ENCODE results near the gene TNFRSF18. TPM values are rescaled to one million over a fixed set of nuclear protein-coding genes. Genes with fewer than 3 reads are reported as not detected.
"Not testable (repeated sequence)": the region's sequence is repeated elsewhere in the genome, so short reads cannot be mapped to it uniquely, and the experiment has no call there.

Gene TNFRSF18
- polyA plus RNA-seq, 4 donors: 0.29 to 1.1 (median 0.67) TPM; not detected in 1

DNA sequence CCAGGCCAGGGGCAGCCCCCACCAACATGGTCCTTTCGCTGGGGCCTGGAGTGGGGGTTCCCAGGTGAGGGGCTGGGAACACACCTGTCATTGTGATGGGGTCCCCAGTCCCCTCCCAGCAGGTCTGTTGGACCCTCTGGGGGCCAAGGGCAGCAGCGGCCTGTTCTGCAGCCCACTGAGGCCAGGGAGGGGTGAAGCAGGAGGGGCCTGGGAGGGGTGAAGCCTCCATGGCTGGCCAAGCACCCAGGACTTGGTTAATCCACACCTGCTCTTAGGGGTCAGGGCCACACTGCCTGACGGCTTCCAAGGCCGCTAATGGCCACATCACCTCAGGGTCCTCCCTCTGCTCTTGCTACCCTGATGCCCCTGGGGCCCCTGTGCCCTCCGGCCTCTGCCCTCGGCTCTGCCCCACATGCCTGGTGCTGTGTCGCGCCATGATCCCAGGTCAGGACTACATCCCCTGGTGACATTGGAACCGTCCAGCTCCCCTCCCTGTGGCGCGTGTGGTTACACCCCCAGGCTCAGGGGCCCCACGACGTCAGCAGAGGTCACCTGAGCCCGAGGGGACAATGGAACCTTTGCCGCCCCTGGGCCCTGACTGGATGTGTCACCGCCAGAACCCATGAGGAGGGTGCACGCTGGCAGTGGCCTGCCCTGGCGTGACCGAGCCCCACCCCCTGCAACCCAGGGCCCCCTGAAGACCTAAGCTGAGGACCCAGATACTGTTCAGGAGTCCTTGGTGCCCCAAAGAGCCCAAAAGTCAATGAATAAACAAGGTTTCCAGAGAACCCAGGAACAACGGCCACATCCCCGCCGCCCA, 7.0 kb downstream of the TNFRSF18 start:
- DNase-seq (ENCODE audit: low read depth in 4 of 4, low spot score in 3 of 4): no peak

DNA sequence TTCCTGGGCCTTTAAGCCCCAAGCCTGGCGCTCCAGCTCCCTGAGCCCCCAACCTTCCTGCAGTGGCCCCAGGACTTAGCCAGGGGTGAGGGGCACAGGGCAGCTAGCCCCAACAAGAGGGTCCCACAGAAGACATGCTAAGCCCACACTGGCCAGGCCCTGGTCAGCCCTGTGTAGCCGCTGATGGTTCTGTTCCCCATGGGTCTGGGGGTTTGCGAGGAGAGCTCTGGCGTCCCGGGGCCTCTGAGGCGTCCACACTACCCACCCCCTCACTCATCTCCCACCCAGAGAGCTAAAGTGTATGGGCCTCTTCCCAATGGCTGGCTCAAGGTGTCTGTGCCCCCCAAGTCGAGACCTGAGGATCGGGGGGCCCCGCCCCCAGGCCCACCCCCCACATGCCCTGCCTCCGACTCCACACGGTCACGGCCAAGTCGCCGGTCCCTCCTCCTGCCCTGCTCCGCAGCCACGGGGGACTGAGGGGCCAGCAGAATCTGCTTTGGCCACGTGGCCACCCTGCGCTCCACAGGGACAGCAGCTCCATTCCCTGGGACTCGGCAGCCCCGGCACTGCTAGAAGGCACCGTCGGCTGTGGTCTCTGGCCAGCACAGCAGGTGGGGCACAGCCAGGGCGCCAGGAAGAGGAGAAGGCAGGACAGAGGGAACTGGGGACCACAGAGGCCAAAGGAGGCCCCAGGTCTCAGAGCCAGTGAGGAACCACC, 7.8 kb downstream of the TNFRSF18 start:
- no peak for DNase-seq (ENCODE audit: low read depth in 4 of 4, low spot score in 3 of 4)

GRCh38 chr1:1197551-1198422, 8.6 kb downstream of the TNFRSF18 start:
- DNase-seq (ENCODE audit: low read depth in 4 of 4, low spot score in 3 of 4): no peak

- no peak for DNase-seq (ENCODE audit: low read depth in 4 of 4, low spot score in 3 of 4)
These were observed 9.2 kb downstream of the TNFRSF18 start for GRCh38 chr1:1197188-1197500.

- no peak for DNase-seq (ENCODE audit: low read depth in 4 of 4, low spot score in 3 of 4)
These were observed 9.8 kb downstream of the TNFRSF18 start for GRCh38 chr1:1196431-1197187.

GRCh38 chr1:1195726-1196125, 10.7 kb downstream of the TNFRSF18 start:
- DNase-seq (ENCODE audit: low read depth in 4 of 4, low spot score in 3 of 4): not testable (repeated sequence)

DNA sequence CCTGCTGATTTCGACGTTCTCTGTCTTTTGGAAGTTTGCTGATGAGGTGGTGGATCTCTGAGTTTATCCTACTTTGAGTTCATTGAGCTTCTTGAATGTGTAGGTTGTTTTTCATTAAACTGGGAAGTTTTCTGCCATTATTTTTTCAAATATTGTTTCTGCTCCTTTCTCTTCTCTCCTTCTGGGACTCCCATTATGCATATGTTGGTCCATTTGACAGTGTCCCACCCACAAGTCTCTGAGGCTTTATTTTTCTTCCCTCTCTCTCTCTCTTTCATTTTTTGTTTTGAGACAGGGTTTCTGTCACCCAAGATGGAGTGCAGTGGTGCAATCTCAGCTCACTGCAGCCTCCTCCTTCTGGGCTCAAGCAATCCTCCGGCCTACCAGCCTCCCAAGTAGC, 11.7 kb downstream of the TNFRSF18 start:
- no peak for DNase-seq (ENCODE audit: low read depth in 4 of 4, low spot score in 3 of 4)

DNA sequence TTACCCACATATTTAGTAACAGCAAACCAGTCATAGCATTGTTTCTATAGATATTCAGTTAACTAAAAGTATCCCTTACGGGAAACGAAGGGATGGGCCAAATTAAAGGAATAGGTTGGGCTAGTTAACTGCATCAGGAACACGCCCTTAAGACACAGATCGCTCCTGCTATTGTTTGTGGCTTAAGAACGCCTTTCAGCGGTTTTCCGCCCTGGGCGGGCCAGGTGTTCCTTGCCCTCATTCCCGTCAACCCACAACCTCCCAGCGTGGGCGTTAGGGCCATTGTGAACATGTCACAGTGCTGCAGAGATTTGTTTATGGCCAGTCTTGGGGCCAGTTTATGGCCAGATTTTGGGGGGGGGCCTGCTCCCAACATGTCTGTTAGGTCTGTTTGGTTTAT, 14.7 kb downstream of the TNFRSF18 start:
- DNase-seq (ENCODE audit: low read depth in 4 of 4, low spot score in 3 of 4): no peak

- DNase-seq (ENCODE audit: low read depth in 4 of 4, low spot score in 3 of 4): no peak
These were observed 17.3 kb downstream of the TNFRSF18 start for GRCh38 chr1:1189111-1189510.

GRCh38 chr1:1187938-1188337, 18.5 kb downstream of the TNFRSF18 start:
- no peak for DNase-seq (ENCODE audit: low read depth in 4 of 4, low spot score in 3 of 4)

- DNase-seq (ENCODE audit: low read depth in 4 of 4, low spot score in 3 of 4): no peak
These were observed 21.2 kb downstream of the TNFRSF18 start for GRCh38 chr1:1185101-1185765.

DNA sequence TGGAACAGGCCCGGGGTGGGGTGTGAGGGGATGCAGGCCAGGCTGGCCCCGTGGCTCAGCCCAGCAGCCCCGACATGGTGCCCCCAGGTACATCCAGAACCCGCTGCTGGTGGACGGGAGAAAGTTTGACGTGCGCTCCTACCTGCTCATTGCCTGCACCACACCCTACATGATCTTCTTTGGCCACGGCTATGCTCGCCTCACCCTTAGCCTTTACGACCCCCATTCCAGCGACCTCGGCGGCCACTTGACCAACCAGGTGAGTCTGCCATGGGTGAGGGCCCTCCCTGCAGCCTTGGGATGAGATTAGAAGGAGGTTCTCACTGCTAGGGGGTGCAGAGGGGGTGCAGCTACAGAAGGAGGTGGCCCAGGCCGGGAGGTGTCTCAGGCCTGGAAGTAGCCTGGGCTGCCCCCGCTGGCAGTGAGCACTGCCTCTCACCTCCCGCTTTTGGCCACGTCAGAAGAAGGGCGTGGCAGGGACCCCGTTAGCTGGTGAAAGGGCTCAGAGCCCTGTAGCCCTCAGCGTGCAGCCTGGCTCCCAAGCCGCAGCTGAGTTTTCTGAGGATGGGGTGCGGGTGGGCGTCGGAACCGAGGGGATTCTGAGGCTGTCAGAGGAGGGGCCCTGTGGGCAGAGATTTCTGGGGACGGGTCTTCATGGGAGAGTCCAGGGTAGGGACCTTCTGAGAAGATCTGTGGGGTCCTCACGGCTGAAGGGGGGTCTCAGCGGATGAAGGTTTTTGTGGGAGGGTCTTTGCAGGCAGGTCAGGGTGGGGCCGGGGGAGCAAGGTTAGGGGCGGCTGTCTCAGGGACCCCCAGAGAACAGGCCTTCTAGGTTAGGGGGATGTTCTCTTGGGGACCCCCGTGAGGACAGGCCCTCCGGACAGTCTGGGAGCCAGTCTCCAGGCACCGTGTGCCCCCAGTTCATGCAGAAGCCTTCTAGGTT, 22.3 kb downstream of the TNFRSF18 start:
- no peak for DNase-seq (ENCODE audit: low read depth in 4 of 4, low spot score in 3 of 4)

DNA sequence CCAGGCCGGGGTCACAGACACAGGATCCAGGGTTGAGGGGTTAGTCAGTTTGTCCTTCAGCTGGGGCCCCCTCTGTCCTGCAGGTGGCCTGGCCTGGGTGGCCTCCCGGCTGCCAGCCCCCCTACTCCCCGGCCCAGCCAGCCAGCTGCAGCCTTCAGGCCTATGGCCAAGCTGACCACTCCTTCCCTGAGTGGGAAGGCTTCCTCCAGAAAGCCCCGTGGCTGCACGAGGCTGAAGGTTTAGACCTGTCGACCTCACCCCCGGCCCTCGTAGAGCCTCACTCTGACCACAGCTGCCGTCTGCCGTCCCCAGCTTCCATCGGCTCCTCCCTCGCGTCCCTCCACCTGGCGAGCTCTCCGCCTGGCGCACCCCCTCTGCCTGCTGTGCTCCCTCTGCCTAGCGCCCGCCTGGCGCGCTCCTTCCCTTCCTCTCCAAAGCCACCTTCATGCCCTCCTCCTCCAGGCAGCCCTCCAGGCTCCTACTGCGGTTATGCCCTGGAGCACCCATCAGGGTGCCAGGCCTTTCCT, 23.1 kb downstream of the TNFRSF18 start:
- DNase-seq (ENCODE audit: low read depth in 4 of 4, low spot score in 3 of 4): no peak

- DNase-seq (ENCODE audit: low read depth in 4 of 4, low spot score in 3 of 4): no peak
These were observed 23.7 kb downstream of the TNFRSF18 start for GRCh38 chr1:1182491-1183220.

DNA sequence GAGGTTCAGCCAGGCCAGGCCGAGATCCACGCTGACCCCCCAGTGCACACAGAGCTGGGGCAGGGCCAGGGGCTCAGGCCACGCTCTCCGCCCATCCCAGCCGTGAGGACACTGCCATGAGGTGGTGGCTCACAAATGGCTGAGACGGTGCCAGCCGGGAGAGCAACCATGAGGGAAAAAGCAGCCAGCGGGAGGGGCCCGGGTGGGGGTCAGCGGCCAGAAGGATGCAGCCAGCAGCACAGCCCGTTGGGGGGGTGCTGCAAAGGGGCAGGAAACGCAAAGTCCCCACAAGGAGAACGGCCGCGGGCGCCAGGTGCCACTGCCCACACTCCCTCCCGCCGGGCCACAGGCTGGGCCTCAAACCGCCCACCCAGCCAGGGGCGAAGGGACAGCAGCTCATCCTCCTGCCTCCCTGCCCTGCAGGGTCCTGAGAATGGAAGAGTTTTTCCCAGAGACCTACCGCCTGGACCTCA, 24.4 kb downstream of the TNFRSF18 start:
- DNase-seq (ENCODE audit: low read depth in 4 of 4, low spot score in 3 of 4): no peak

DNA sequence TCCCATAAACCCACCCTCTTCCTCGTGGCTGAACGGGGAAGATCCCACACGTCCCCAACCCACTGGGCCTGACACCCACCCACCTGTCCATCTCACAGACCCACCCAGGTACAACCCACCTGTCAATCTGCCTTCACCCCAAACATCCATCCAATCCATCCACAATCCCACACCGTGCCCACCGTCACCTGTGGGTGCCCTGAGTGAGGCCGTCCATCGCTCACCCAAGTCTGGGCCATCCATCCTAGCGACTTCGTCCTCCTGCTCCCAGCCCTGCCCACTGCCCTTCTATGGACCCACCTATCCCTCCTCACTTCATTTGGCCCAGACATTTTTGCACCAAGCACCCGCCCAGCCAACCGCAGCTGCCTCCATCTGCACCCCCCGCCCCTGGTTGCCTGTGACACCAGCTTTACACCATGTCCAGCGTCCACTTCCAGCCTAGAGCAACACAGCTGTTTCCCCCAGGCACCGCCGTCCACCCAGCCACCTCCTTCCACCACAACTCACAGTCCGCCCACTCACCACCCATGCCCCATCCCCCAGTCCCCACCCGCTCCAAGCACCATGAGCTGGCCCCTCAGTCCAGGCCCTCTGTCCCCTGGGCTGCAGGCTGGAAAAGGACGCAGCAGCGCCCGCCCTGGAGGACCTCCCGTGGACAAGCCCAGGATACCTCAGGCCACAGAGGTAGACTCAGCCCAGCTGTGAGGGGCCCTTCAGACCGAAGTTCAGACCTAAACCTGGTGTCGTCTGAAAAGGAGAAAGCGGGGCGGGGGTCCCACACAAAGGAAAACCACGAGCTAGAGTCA, 25.1 kb downstream of the TNFRSF18 start:
- DNase-seq (ENCODE audit: low read depth in 4 of 4, low spot score in 3 of 4): no peak
